T-cell (primary cell): ENCODE results near the gene SSB. TPM values are rescaled to one million over a fixed set of nuclear protein-coding genes. Genes with fewer than 3 reads are reported as not detected.

Experiments used
- ATAC-seq, 4 experiments: fragments of 200-7000 bp in 3 of 4; fragments of 150-1000 bp in 1 of 4; cut with Tn5 transposase; replicated peaks in 1 of 4; 1 replicate in 3 of 4; 2 replicates in 1 of 4; pipeline ENCODE4 v1.10.0; 2021; ENCODE audit warnings: moderate library complexity in 3 of 4, mild to moderate bottlenecking in 2 of 4, moderate number of reproducible peaks in 1 of 4
- CTCF ChIA-PET, 2 donors: fragments of 300-600 bp; sonication (Branson Sonifier 250); formaldehyde crosslinking; loops; one replicate each; lab custom pipeline; 2022; ENCODE audit warnings: antibody characterized with exemption in 2 of 2; lab: Charles Lee
- POLR2A ChIA-PET, 2 donors: fragments of 300-600 bp; sonication (Branson Sonifier 250); formaldehyde crosslinking; loops; one replicate each; lab custom pipeline; 2022; ENCODE audit warnings: antibody characterized with exemption in 2 of 2; lab: Charles Lee
- DNase-seq, 35 experiments: peaks; one replicate each; pipeline versions ENCODE4 v3.0.0 to v3.0.0-alpha.2; 2013 to 2023
- H3K27ac ChIP-seq: one replicate; pipeline ENCODE4 v1.5.1; 2013; ENCODE audit warnings: low read length
- H3K27me3 ChIP-seq, 2 experiments: replicated peaks in 1 of 2; 1 replicate in 1 of 2; 2 replicates in 1 of 2; pipeline versions ENCODE4 v1.6.1 to v1.7.0; 2013; ENCODE audit warnings: low read length in 1 of 2, mixed read lengths in 1 of 2; ENCODE audit not compliant: control insufficient read depth in 2 of 2, insufficient read depth in 2 of 2; ENCODE audit errors: extremely low read depth in 1 of 2
- H3K36me3 ChIP-seq, 2 donors: 1 replicate in 1 of 2; 2 replicates in 1 of 2; pipeline versions ENCODE4 v1.6.1 to v1.7.0; 2013; ENCODE audit warnings: low read length in 1 of 2; ENCODE audit not compliant: control insufficient read depth in 2 of 2, insufficient read depth in 1 of 2; ENCODE audit errors: extremely low read depth in 1 of 2
- H3K4me1 ChIP-seq, 2 experiments: 1 replicate in 1 of 2; 2 replicates in 1 of 2; pipeline versions ENCODE4 v1.6.1 to v1.7.0; 2013; ENCODE audit warnings: low read length in 2 of 2, mixed read lengths in 1 of 2; ENCODE audit not compliant: insufficient read depth in 2 of 2, control insufficient read depth in 1 of 2; ENCODE audit errors: extremely low read depth in 1 of 2
- H3K4me3 ChIP-seq, 2 donors: 1 replicate in 1 of 2; 2 replicates in 1 of 2; pipeline versions ENCODE4 v1.5.1 to v1.7.0; 2013; ENCODE audit warnings: mild to moderate bottlenecking in 2 of 2, low read length in 1 of 2, moderate library complexity in 1 of 2; ENCODE audit not compliant: control insufficient read depth in 1 of 2; ENCODE audit errors: extremely low read depth in 1 of 2
- H3K9me3 ChIP-seq: 2 replicates; pipeline ENCODE4 v1.7.0; 2013
- H3K27ac Mint-ChIP-seq, 2 donors: one replicate each; pipeline ENCODE4 v1.8.0; 2020 to 2021; ENCODE audit warnings: mild to moderate bottlenecking in 2 of 2, mixed read lengths in 2 of 2
- H3K27me3 Mint-ChIP-seq, 2 donors: one replicate each; pipeline ENCODE4 v1.8.0; 2021 to 2022; ENCODE audit warnings: mixed read lengths in 2 of 2
- H3K36me3 Mint-ChIP-seq: one replicate; pipeline ENCODE4 v1.8.0; 2021; ENCODE audit warnings: mixed read lengths
- H3K4me1 Mint-ChIP-seq, 3 donors: one replicate each; pipeline ENCODE4 v1.8.0; 2020 to 2022; ENCODE audit warnings: mixed read lengths in 3 of 3, mild to moderate bottlenecking in 1 of 3
- H3K4me3 Mint-ChIP-seq, 3 donors: one replicate each; pipeline ENCODE4 v1.8.0; 2020 to 2022; ENCODE audit warnings: mild to moderate bottlenecking in 3 of 3, mixed read lengths in 3 of 3, moderate library complexity in 3 of 3
- H3K9me3 Mint-ChIP-seq, 3 donors: one replicate each; pipeline ENCODE4 v1.8.0; 2020 to 2022; ENCODE audit warnings: mixed read lengths in 3 of 3
- WGBS: methylation state at CpG from one replicate; pipeline ENCODE4 v1.1.5; 2013; ENCODE audit warnings: missing lambda C conversion rate; ENCODE audit not compliant: insufficient coverage; 5-methylcytosine and 5-hydroxymethylcytosine counted together
- total RNA-seq, 35 experiments: library from RNA in 6 of 35; stranded (reverse) in 6 of 35; fragments of 120-200 nt in 1 of 35; gene quantifications; one replicate each; pipeline versions ENCODE4 v1.2.1 to v1.2.4 and lab custom pipeline; 2013 to 2026

Gene SSB
- total RNA-seq, 5 donors from 2014 or later (not counting 1 experiment from before 2014, with no cell fraction given), result 84.3 to 118 (median 91.0) TPM

DNA sequence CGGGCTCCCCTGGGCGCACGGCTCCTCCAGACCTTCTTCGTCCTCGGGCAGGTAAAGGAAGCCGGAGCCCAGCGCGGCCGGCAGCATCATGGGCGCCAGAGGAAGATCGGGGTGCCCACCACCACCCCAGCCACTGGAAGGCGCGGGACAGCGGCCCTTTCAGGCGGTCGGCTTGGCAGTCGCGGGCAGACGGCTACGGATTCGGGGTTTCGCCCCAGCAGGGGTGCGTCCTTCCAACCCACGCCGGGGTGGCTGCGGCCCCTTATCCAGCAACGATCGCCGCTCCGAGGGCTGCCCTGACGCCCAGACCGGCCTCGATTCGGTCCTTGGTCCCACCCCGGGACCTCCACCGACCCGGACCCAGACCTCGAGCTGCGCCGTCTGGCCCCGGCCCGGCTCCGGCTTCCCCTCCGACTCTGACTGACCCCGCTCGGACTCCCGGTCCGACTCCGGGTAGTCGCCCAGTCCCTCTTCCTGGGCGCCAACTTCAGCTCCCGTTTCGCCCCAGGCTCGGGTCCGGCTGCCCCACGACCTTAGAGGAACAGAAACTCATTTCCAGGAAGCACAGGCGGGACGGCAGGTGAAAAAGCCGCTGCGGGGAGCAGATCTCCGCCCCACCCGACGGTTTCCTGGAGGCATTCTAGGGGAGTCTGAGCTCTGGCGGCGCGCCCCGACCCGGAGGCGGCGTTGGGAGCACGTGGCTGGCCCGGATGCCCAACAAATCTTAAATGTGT lies 30.2 kb upstream of the SSB start:
- Histone ChIP-seq H3K4me1 (peaks cover 0 to 17% of the 10 kb centered on the region in 2 experiments), H3K27me3 (peaks cover 0 to 16% of the 10 kb centered on the region in 2 experiments), H3K4me3 (peak overlapping the region; percentile 44 to 53), H3K36me3 (no peaks in the 10 kb centered on the region), H3K9me3 (no peaks in the 10 kb centered on the region), H3K27ac (no peak overlapping the region)
- H3K4me3 Mint-ChIP-seq, result peak overlapping the region; percentile 73 to 82 (median 78)
- POLR2A ChIA-PET, result no interaction called here
- CTCF ChIA-PET, result interaction anchor here (0.6 to 1.4 kb wide), 4 partner anchors 31 to 125 kb away, joined by 3 to 7 read pairs (median 3); partner anchors contain the start of gene SSB (in 1 of the 2)
- H3K4me1 Mint-ChIP-seq, result peaks cover 0 to 13% (median 13%) of the 10 kb centered on the region in 3 donors
- peak; percentile 67 to 84 (median 75) for ATAC-seq
- WGBS, result 58% methylated on average over 57 of the region's 72 CpGs
- H3K27me3 Mint-ChIP-seq, result peaks cover 5 to 18% of the 10 kb centered on the region in 2 donors
- no peaks in the 10 kb centered on the region for H3K36me3 Mint-ChIP-seq
- peak in 32 of 35 experiments; percentile 12 to 51 (median 28) for DNase-seq
- H3K9me3 Mint-ChIP-seq, result no peaks in the 10 kb centered on the region
- H3K27ac Mint-ChIP-seq, result no peak overlapping the region

DNA sequence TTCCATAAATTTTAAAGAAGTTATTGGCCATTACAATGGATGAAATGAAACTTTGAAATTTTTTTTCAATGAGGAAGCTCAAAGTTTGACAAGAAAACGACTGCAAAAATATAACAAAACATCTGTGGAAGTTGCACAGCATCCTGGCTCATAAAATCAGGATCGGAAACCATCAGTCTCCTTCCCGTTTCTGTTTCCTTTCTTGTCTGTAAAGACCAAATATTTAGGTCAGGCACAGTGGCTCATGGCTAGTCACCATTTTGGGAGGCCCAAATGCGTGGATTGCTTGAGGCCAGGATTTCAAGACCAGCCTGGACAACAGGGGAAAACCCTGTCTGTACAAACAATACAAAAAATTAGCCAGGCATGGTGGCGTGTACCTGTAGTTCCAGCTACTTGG lies 27.6 kb upstream of the SSB start:
- ATAC-seq (no peak), DNase-seq (no peak)
- Mint-ChIP-seq H3K36me3 (no peaks in the 10 kb centered on the region), H3K4me1 (peaks cover 0 to 13% (median 13%) of the 10 kb centered on the region in 3 donors), H3K27me3 (peaks cover 5 to 18% of the 10 kb centered on the region in 2 donors), H3K9me3 (no peaks in the 10 kb centered on the region), H3K27ac (no peak overlapping the region), H3K4me3 (no peak overlapping the region)
- ChIA-PET POLR2A (interaction anchor here (0.5 to 0.6 kb wide), 2 partner anchors 7 to 197 kb away, joined by 3 to 8 read pairs; no protein-coding TSS in a partner anchor), CTCF (interaction anchor here (0.5 to 1.4 kb wide), 5 partner anchors 9 to 553 kb away, joined by 3 to 6 read pairs (median 3); partner anchors contain the start of gene METTL5 (in 1 of the 2))
- WGBS, result 73% methylated on average over 3 of the region's 5 CpGs
- H3K27me3 ChIP-seq, result peaks cover 0 to 16% of the 10 kb centered on the region in 2 experiments
- H3K4me3 ChIP-seq, result no peak overlapping the region
- H3K27ac ChIP-seq, result no peak overlapping the region
- no peaks in the 10 kb centered on the region for H3K36me3 ChIP-seq
- H3K4me1 ChIP-seq, result peaks cover 0 to 17% of the 10 kb centered on the region in 2 experiments
- no peaks in the 10 kb centered on the region for H3K9me3 ChIP-seq

DNA sequence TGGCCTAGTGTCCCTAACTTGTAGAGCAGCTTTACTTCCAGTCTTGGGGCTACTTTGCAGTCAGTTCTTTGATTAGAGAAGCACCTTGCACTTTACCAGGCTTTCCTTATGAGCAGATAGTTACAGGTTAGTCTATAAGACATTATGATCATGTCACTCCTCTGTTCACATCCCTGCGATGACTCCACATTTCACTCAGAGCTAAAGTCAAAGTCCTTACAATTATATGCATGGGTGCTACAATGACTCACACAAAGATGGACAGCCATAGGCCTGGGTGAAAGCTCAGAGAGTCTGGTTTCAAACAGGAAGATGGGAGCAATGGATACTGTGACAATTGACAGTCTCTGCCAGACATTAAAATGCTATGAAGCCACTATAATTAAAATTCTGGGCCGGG lies 27.1 kb upstream of the SSB start:
- no peaks in the 10 kb centered on the region for H3K36me3 Mint-ChIP-seq
- no peak for DNase-seq
- H3K9me3 Mint-ChIP-seq, result no peaks in the 10 kb centered on the region
- ATAC-seq, result no peak
- POLR2A ChIA-PET, result interaction anchor here (0.5 to 0.6 kb wide), 2 partner anchors 8 to 197 kb away, joined by 3 to 8 read pairs; no protein-coding TSS in a partner anchor
- H3K36me3 ChIP-seq, result no peaks in the 10 kb centered on the region
- WGBS, result 100% methylated on average over 1 of the region's 2 CpGs
- no peak overlapping the region for H3K4me3 Mint-ChIP-seq
- peaks cover 0 to 17% of the 10 kb centered on the region in 2 experiments for H3K4me1 ChIP-seq
- no peak overlapping the region for H3K4me3 ChIP-seq
- no peak overlapping the region for H3K27ac Mint-ChIP-seq
- CTCF ChIA-PET, result interaction anchor here in 1 of 2 donors (1.4 kb wide), 1 partner anchor 104 kb away, joined by 6 read pairs; no protein-coding TSS in a partner anchor
- H3K27me3 ChIP-seq, result peaks cover 0 to 16% of the 10 kb centered on the region in 2 experiments
- no peaks in the 10 kb centered on the region for H3K9me3 ChIP-seq
- H3K4me1 Mint-ChIP-seq, result peaks cover 0 to 13% (median 13%) of the 10 kb centered on the region in 3 donors
- peaks cover 5 to 18% of the 10 kb centered on the region in 2 donors for H3K27me3 Mint-ChIP-seq
- no peak overlapping the region for H3K27ac ChIP-seq

DNA sequence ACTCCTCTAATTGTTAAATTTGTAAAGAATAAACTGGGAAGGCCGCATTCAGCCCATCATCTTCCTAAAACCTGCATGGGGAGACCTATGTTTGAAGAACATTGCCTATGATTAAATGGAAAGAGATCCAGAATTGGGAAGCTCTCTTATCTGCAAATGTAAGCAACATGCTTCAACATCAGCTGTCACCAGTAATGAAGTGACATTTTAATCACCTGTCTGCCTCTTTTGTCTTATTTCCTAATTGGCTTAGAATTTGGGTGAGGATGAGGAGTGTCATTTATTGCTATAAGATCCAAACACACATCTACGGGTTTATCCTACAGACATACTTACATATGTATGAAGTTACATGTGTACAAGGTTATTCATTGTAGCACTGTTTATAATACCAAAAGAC lies 26.0 kb upstream of the SSB start:
- no peaks in the 10 kb centered on the region for H3K9me3 Mint-ChIP-seq
- DNase-seq (no peak), ATAC-seq (no peak)
- no peaks in the 10 kb centered on the region for H3K36me3 Mint-ChIP-seq
- H3K4me3 Mint-ChIP-seq, result no peak overlapping the region
- no peak overlapping the region for H3K27ac ChIP-seq
- H3K9me3 ChIP-seq, result no peaks in the 10 kb centered on the region
- H3K36me3 ChIP-seq, result no peaks in the 10 kb centered on the region
- POLR2A ChIA-PET, result no interaction called here
- H3K4me1 Mint-ChIP-seq, result peaks cover 0 to 7% (median 6%) of the 10 kb centered on the region in 3 donors
- WGBS, result no CpG with 5 or more reads among the region's 2 CpGs
- H3K4me1 ChIP-seq, result peaks cover 0 to 13% of the 10 kb centered on the region in 2 experiments
- no peak overlapping the region for H3K27ac Mint-ChIP-seq
- CTCF ChIA-PET, result no interaction called here
- peaks cover 0 to 12% of the 10 kb centered on the region in 2 experiments for H3K27me3 ChIP-seq
- no peak overlapping the region for H3K4me3 ChIP-seq
- peaks cover 5 to 11% of the 10 kb centered on the region in 2 donors for H3K27me3 Mint-ChIP-seq

DNA sequence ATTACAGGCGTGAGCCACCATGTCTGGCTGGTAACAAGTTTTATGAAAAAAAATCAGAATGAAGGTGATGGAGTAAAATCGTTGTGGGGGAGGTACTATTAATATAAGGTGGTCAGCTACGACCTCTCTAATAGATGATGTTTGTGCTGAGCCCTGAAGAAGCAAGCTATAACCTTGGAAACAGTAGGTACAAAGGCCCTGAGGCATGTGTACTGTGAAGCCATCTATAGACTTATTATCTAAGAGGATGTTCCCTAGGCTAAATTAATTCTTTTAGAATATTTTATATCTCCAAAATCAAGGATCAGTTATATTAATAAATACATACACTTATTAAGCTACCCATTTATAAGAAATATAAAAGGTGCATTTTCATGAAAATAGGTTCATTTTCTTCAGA lies 23.3 kb upstream of the SSB start:
- DNase-seq, result no peak
- no peak for ATAC-seq
- WGBS, result 88% methylated on average over 2 of the region's 3 CpGs
- Mint-ChIP-seq H3K27ac (no peak overlapping the region), H3K36me3 (no peaks in the 10 kb centered on the region), H3K4me1 (no peaks in the 10 kb centered on the region), H3K4me3 (no peak overlapping the region), H3K9me3 (no peaks in the 10 kb centered on the region), H3K27me3 (no peaks in the 10 kb centered on the region)
- POLR2A ChIA-PET, result no interaction called here
- CTCF ChIA-PET, result no interaction called here
- no peak overlapping the region for H3K4me3 ChIP-seq
- H3K27ac ChIP-seq, result no peak overlapping the region
- no peaks in the 10 kb centered on the region for H3K4me1 ChIP-seq
- no peaks in the 10 kb centered on the region for H3K36me3 ChIP-seq
- no peaks in the 10 kb centered on the region for H3K9me3 ChIP-seq
- H3K27me3 ChIP-seq, result peaks cover 0 to 3% of the 10 kb centered on the region in 2 experiments

DNA sequence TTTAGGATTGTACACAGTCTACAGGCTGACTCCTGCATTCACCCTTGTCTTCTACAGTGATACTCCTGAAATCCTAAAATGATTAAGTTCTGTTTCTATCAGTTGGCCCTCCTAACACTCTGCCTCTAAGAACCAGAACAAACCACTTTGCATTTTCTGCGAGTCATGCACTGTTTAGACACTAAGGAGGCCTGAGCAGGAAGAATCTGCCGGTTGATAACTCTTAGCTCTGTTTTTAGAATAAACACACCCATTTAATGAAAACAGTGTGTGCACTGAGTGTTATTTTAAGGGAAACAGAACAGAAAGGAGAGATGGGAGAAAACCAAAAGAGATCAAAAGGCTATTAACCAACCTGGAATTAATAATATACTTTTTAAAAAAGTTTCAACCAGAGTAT lies 22.9 kb upstream of the SSB start:
- H3K27me3 ChIP-seq, result peaks cover 0 to 3% of the 10 kb centered on the region in 2 experiments
- H3K36me3 ChIP-seq, result no peaks in the 10 kb centered on the region
- no CpG with 5 or more reads among the region's 2 CpGs for WGBS
- H3K4me3 ChIP-seq, result no peak overlapping the region
- H3K27me3 Mint-ChIP-seq, result no peaks in the 10 kb centered on the region
- no peaks in the 10 kb centered on the region for H3K36me3 Mint-ChIP-seq
- no peaks in the 10 kb centered on the region for H3K9me3 Mint-ChIP-seq
- H3K27ac ChIP-seq, result no peak overlapping the region
- no peak overlapping the region for H3K4me3 Mint-ChIP-seq
- ATAC-seq (no peak), DNase-seq (no peak)
- ChIA-PET POLR2A (no interaction called here), CTCF (interaction anchor here in 1 of 2 donors (0.6 kb wide), 1 partner anchor 12 kb away, joined by 3 read pairs; no protein-coding TSS in a partner anchor)
- H3K4me1 Mint-ChIP-seq, result no peaks in the 10 kb centered on the region
- no peaks in the 10 kb centered on the region for H3K4me1 ChIP-seq
- H3K9me3 ChIP-seq, result no peaks in the 10 kb centered on the region
- H3K27ac Mint-ChIP-seq, result no peak overlapping the region
